GM12892 (cell line): ENCODE data around the gene DTWD2.

Experiments
- POLR2A ChIP-seq: IDR thresholded peaks from 2 replicates; pipeline ENCODE4 v1.6.1; 2011; ENCODE audit warnings: low read depth, low read length, control low read depth
- POLR2AphosphoS5 ChIP-seq: IDR thresholded peaks from 2 replicates; pipeline ENCODE4 v1.6.1; 2011; ENCODE audit warnings: low read depth, low read length, control low read depth
- TAF1 ChIP-seq: IDR thresholded peaks from 2 replicates; pipeline ENCODE4 v1.6.1; 2011; ENCODE audit warnings: low read depth, mild to moderate bottlenecking, control low read depth, low read length, borderline replicate concordance

GRCh38 chr5:118919016-118919415, 69.3 kb downstream of the DTWD2 start:
- TF ChIP-seq POLR2A, result no peak
- no peak for TF ChIP-seq POLR2AphosphoS5
- TF ChIP-seq TAF1, result no peak
